H9 (cell line): ENCODE data around the gene RPS17. TPM values are rescaled to one million over a fixed set of nuclear protein-coding genes. Genes with fewer than 3 reads are reported as not detected.
"Not testable (repeated sequence)": the region's sequence is repeated elsewhere in the genome, so short reads cannot be mapped to it uniquely, and the experiment has no call there.

Experiments used
- DNase-seq: peaks from one replicate; pipeline ENCODE4 v3.0.0-alpha.2; 2017
- H2AFZ ChIP-seq: one replicate; pipeline ENCODE4 v1.6.1; 2013; ENCODE audit warnings: mild to moderate bottlenecking, low read length, control low read depth, moderate library complexity
- H2AK5ac ChIP-seq: 2 replicates; pipeline ENCODE4 v1.6.1; 2013; ENCODE audit warnings: low read length, control low read depth, mixed read lengths; ENCODE audit not compliant: insufficient read length
- H2BK120ac ChIP-seq: one replicate; pipeline ENCODE4 v1.6.1; 2013; ENCODE audit warnings: low read depth, mild to moderate bottlenecking, low read length, control low read depth, inconsistent platforms; ENCODE audit not compliant: poor library complexity, severe bottlenecking
- H2BK12ac ChIP-seq: 2 replicates; pipeline ENCODE4 v1.6.1; 2013; ENCODE audit warnings: low read length, control low read depth, mixed read lengths, low read depth; ENCODE audit not compliant: insufficient read length
- H2BK15ac ChIP-seq: 2 replicates; pipeline ENCODE4 v1.6.1; 2013; ENCODE audit warnings: low read depth, low read length, control low read depth
- H2BK20ac ChIP-seq: one replicate; pipeline ENCODE4 v1.6.1; 2013; ENCODE audit warnings: low read depth, mild to moderate bottlenecking, low read length, control low read depth, inconsistent platforms; ENCODE audit not compliant: poor library complexity, severe bottlenecking
- H2BK5ac ChIP-seq: 2 replicates; pipeline ENCODE4 v1.6.1; 2013; ENCODE audit warnings: low read length, control low read depth, mixed read lengths; ENCODE audit not compliant: insufficient read length
- H3K14ac ChIP-seq: 2 replicates; pipeline ENCODE4 v1.6.1; 2013; ENCODE audit warnings: low read length, control low read depth; ENCODE audit not compliant: insufficient read depth
- H3K18ac ChIP-seq: 2 replicates; pipeline ENCODE4 v1.6.1; 2013; ENCODE audit warnings: low read depth, mild to moderate bottlenecking, mixed read lengths, low read length, control low read depth; ENCODE audit not compliant: insufficient read length
- H3K23ac ChIP-seq: 2 replicates; pipeline ENCODE4 v1.6.1; 2013; ENCODE audit warnings: low read length, control low read depth, mixed read lengths, low read depth; ENCODE audit not compliant: insufficient read length
- H3K23me2 ChIP-seq: 2 replicates; pipeline ENCODE4 v1.6.1; 2013; ENCODE audit warnings: low read depth, mild to moderate bottlenecking, mixed read lengths, low read length, control low read depth; ENCODE audit not compliant: insufficient read length, poor library complexity, severe bottlenecking
- H3K27ac ChIP-seq: 2 replicates; pipeline ENCODE4 v1.5.1; 2013; ENCODE audit warnings: low read length, control low read depth, mixed read lengths, low read depth; ENCODE audit not compliant: insufficient read length
- H3K27me3 ChIP-seq: 2 replicates; pipeline ENCODE4 v1.6.1; 2013; ENCODE audit warnings: low read length, control low read depth, inconsistent platforms; ENCODE audit not compliant: insufficient read depth
- H3K4ac ChIP-seq: 2 replicates; pipeline ENCODE4 v1.6.1; 2013; ENCODE audit warnings: low read depth, mild to moderate bottlenecking, control low read depth, inconsistent platforms, low read length, moderate library complexity
- H3K4me1 ChIP-seq: 2 replicates; pipeline ENCODE4 v1.6.1; 2013; ENCODE audit warnings: low read length, control low read depth, inconsistent platforms; ENCODE audit not compliant: insufficient read depth
- H3K4me2 ChIP-seq: 2 replicates; pipeline ENCODE4 v1.6.1; 2013; ENCODE audit warnings: low read length, control low read depth, mixed read lengths; ENCODE audit not compliant: insufficient read length, insufficient read depth
- H3K56ac ChIP-seq: 2 replicates; pipeline ENCODE4 v1.6.1; 2013; ENCODE audit warnings: low read depth, mild to moderate bottlenecking, mixed read lengths, low read length, control low read depth; ENCODE audit not compliant: insufficient read length
- H3K79me1 ChIP-seq: 2 replicates; pipeline ENCODE4 v1.6.1; 2013; ENCODE audit warnings: low read depth, mild to moderate bottlenecking, moderate library complexity, low read length, control low read depth, inconsistent platforms; ENCODE audit not compliant: insufficient read depth, poor library complexity, severe bottlenecking
- H3K79me2 ChIP-seq: 2 replicates; pipeline ENCODE4 v1.6.1; 2013; ENCODE audit warnings: low read length, control low read depth, inconsistent platforms; ENCODE audit not compliant: insufficient read depth
- H3K9ac ChIP-seq: 2 replicates; pipeline ENCODE4 v1.6.1; 2013; ENCODE audit warnings: low read length, control low read depth, mixed read lengths; ENCODE audit not compliant: insufficient read length; ENCODE audit errors: extremely low read depth
- H3K9me3 ChIP-seq: one replicate; pipeline ENCODE4 v1.6.1; 2013; ENCODE audit warnings: low read depth, low read length, inconsistent platforms; ENCODE audit not compliant: control insufficient read depth
- H3T11ph ChIP-seq: one replicate; pipeline ENCODE4 v1.6.1; 2013; ENCODE audit warnings: mild to moderate bottlenecking, low read length, control low read depth, inconsistent platforms
- H4K20me1 ChIP-seq: one replicate; pipeline ENCODE4 v1.6.1; 2013; ENCODE audit not compliant: control insufficient read depth, insufficient read length, insufficient read depth
- H4K5ac ChIP-seq: 2 replicates; pipeline ENCODE4 v1.6.1; 2013; ENCODE audit warnings: low read depth, mild to moderate bottlenecking, mixed read lengths, low read length, control low read depth; ENCODE audit not compliant: insufficient read length
- H4K8ac ChIP-seq: replicated peaks from 2 replicates; pipeline ENCODE4 v1.6.1; 2013; ENCODE audit warnings: low read length, control low read depth, mixed read lengths, low read depth; ENCODE audit not compliant: insufficient read length
- H4K91ac ChIP-seq: 2 replicates; pipeline ENCODE4 v1.6.1; 2013; ENCODE audit warnings: low read depth, mild to moderate bottlenecking, moderate library complexity, mixed read lengths, low read length, control low read depth; ENCODE audit not compliant: insufficient read length
- H3K27ac Mint-ChIP-seq, 3 experiments: 2 replicates in 2 of 3; 3 replicates in 1 of 3; pipeline ENCODE4 v1.8.0; 2020 to 2021; ENCODE audit warnings: mixed read lengths in 3 of 3, mild to moderate bottlenecking in 1 of 3, moderate library complexity in 1 of 3
- H3K27me3 Mint-ChIP-seq: 2 replicates; pipeline ENCODE4 v1.8.0; 2021; ENCODE audit warnings: low read depth, mild to moderate bottlenecking, moderate library complexity, mixed read lengths
- H3K36me3 Mint-ChIP-seq, 3 experiments: 2 replicates in 2 of 3; 3 replicates in 1 of 3; pipeline ENCODE4 v1.8.0; 2020 to 2021; ENCODE audit warnings: low read depth in 3 of 3, mixed read lengths in 3 of 3; ENCODE audit not compliant: insufficient read depth in 1 of 3
- H3K4me1 Mint-ChIP-seq, 2 experiments: 2 replicates each; pipeline ENCODE4 v1.8.0; 2020; ENCODE audit warnings: mixed read lengths in 2 of 2
- H3K4me3 Mint-ChIP-seq, 2 experiments: 2 replicates in 1 of 2; 3 replicates in 1 of 2; pipeline ENCODE4 v1.8.0; 2020 to 2021; ENCODE audit warnings: mild to moderate bottlenecking in 2 of 2, mixed read lengths in 2 of 2, moderate library complexity in 1 of 2
- H3K9me3 Mint-ChIP-seq, 2 experiments: 2 replicates in 1 of 2; 3 replicates in 1 of 2; pipeline ENCODE4 v1.8.0; 2020; ENCODE audit warnings: mild to moderate bottlenecking in 2 of 2, mixed read lengths in 2 of 2, moderate library complexity in 1 of 2
- total RNA-seq: library from RNA; stranded (reverse); gene quantifications from 2 replicates; pipeline ENCODE4 v1.2.1, GENCODE V29; 2021

The RPS17 gene
- total RNA-seq, 1 experiment from 2014 or later = 2,597 TPM

DNA sequence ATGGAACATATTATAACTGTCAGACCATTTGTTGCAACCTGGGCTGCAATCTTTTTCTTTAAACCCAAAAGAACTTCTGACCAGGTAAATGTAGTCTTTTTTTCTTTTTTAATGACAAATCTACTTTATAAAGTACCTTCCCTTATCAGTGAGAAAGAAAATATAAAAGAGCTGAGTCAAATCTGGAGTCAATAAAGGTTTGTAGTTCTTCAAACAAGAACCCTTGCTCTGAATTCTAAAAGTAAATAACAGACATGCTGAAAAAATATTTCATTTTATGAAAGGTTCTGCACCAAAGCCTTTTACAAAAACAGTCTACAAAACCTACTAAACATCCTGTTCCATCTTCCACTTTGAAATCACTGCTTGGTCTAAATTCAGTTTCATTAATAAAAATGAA is 42.3 kb downstream of the RPS17 start:
- H3K4me3 Mint-ChIP-seq, H3K27me3 ChIP-seq, H3K27me3 Mint-ChIP-seq: not testable (repeated sequence)

More for the DNA sequence above, 42.3 kb downstream of the RPS17 start:
- H3T11ph ChIP-seq, H3K9me3 Mint-ChIP-seq, H2BK120ac ChIP-seq, H3K9me3 ChIP-seq, H3K4me2 ChIP-seq, H2BK5ac ChIP-seq, H2BK20ac ChIP-seq, H3K9ac ChIP-seq, H2AFZ ChIP-seq, H4K8ac ChIP-seq, H2AK5ac ChIP-seq, H4K5ac ChIP-seq, H3K4me1 Mint-ChIP-seq, H4K91ac ChIP-seq, H2BK15ac ChIP-seq, H3K4me1 ChIP-seq, H3K14ac ChIP-seq, H3K36me3 Mint-ChIP-seq, H4K20me1 ChIP-seq, H3K27ac Mint-ChIP-seq, DNase-seq, H3K79me1 ChIP-seq, H3K79me2 ChIP-seq, H3K23me2 ChIP-seq, H2BK12ac ChIP-seq, H3K27ac ChIP-seq, H3K18ac ChIP-seq, H3K56ac ChIP-seq, H3K23ac ChIP-seq, H3K4ac ChIP-seq: not testable (repeated sequence)
